ENCODE measurements around the gene TRPM2. TPM values are rescaled to one million over a fixed set of nuclear protein-coding genes. Genes with fewer than 3 reads are reported as not detected.

Gene TRPM2
- total and polyA plus RNA-seq, 2 of the 8 experiments (the other 6 are each of a cell fraction or from before 2014, with no cell fraction given): 0.27 to 0.28 TPM

DNA sequence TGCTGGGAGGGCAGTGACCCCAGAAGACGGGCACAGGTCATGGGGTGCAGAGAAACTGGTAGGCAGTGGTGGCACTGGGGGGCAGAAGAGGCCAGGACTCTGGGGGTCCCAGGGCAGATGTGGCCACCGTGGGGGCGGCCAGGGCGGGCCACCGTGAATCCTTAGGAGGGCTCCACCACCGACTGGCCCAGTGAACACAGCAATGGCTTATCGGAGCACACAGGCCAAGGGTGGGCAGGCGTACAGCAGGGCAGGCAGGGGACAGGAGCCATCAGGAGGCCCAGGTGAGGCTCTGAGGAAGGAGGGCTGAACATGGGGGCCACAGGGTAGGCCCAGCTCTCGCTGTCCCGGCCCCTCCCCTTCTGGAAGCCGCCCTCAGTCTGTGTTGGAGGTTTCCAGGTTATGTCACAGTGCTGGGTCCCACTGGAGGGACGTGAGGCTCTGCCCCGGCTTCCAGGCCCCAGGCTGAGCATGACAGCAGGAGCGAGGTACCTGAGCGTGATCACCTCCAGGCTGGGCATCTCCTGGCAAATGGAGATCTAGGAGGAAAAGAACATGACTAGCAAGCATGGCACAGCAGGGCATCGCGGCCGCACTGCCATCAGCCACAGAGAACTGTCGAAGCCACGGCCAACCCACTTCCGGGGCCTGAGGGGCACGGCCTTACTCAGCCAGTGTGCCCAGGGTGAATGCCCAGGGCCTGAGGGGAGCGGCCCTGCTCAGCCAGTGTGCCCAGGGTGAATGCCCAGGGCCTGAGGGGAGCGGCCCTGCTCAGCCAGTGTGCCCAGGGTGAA, 18.0 kb upstream of the TRPM2 start:
- FAIRE-seq (no peak), DNase-seq (ENCODE audit: low read depth in 1 of 2, low spot score in 2 of 2) (no peak)
- H3K9ac ChIP-seq (replicated peaks in 1 of 4; ENCODE audit: extremely low read depth in 1 of 4, low read depth in 3 of 4, low read length in 3 of 4): no peak overlapping the region
- no peak overlapping the region for H3K56ac ChIP-seq (replicated peaks; ENCODE audit: insufficient read length, low read depth, low read length)
- peaks cover 6% of the 10 kb centered on the region; the same call in 1 of the 2 replicates for H3K23me2 ChIP-seq (ENCODE audit: low read depth, low read length)
- WGBS, 2 experiments (ENCODE audit: extremely low coverage in 1 of 2, insufficient coverage in 1 of 2, insufficient read length in 1 of 2, insufficient replicate concordance in 2 of 2, low coverage in 1 of 2, low lambda C conversion rate in 2 of 2, missing lambda C conversion rate in 1 of 2): 85% methylated on average over 21 of the region's 24 CpGs; no CpG with 5 or more reads in 1 of the 2 experiments
- no peak overlapping the region for H2BK12ac ChIP-seq (ENCODE audit: low read depth, low read length)
- no peaks in the 10 kb centered on the region for H3K9me3 ChIP-seq (ENCODE audit: insufficient read depth in 2 of 2, low read depth in 1 of 2, low read length in 1 of 2)
- H3K27me3 ChIP-seq (replicated peaks in 1 of 4; ENCODE audit: control insufficient read depth in 3 of 4, extremely low read depth in 1 of 4, insufficient read depth in 3 of 4, low read length in 3 of 4): no peaks in the 10 kb centered on the region
- H2BK5ac ChIP-seq (ENCODE audit: low read depth, low read length): no peak overlapping the region
- H3K4me2 ChIP-seq (ENCODE audit: insufficient read depth in 1 of 2, low read depth in 2 of 2, low read length in 2 of 2): no peak overlapping the region
- no peak overlapping the region for H4K91ac ChIP-seq (replicated peaks; ENCODE audit: insufficient read length, low read length)
- H3K79me2 ChIP-seq (ENCODE audit: control insufficient read depth in 1 of 2, insufficient read depth in 2 of 2, low read length in 2 of 2): no peaks in the 10 kb centered on the region
- no peak overlapping the region for H3K23ac ChIP-seq (ENCODE audit: insufficient read length)
- no peaks in the 10 kb centered on the region for H3K79me1 ChIP-seq (ENCODE audit: low read depth, low read length)
- H2BK20ac ChIP-seq (ENCODE audit: low read length): no peak overlapping the region
- no peak overlapping the region for H2BK120ac ChIP-seq (replicated peaks; ENCODE audit: low read depth, low read length)
- H3K4me3 ChIP-seq (ENCODE audit: extremely low read depth in 1 of 4, insufficient read depth in 2 of 4, low read depth in 3 of 4, low read length in 4 of 4): no peak overlapping the region
- no peak overlapping the region for H2AFZ ChIP-seq (ENCODE audit: low read length)
- ChIA-PET CTCF (ENCODE audit: partially characterized antibody) (interaction anchor here (0.6 to 1.8 kb wide), 5 partner anchors 17 to 109 kb away, joined by 3 to 7 read pairs (median 3); no protein-coding TSS in a partner anchor), POLR2A (ENCODE audit: partially characterized antibody) (interaction anchor here (3.7 kb wide), 1 partner anchor 8 kb away, joined by 11 read pairs; no protein-coding TSS in a partner anchor)
- H3K4ac ChIP-seq (replicated peaks; ENCODE audit: insufficient read length, low read depth, low read length): no peak overlapping the region
- peaks cover 0 to 7% (median under 1%) of the 10 kb centered on the region in 4 experiments; a peak in 2 of 7 replicates for H3K4me1 ChIP-seq (replicated peaks in 1 of 4; ENCODE audit: control insufficient read depth in 3 of 4, insufficient read depth in 4 of 4, low read length in 3 of 4)
- peaks cover 0 to 4% (median 0%) of the 10 kb centered on the region in 4 experiments; a peak in 1 of 8 replicates for H3K36me3 ChIP-seq (ENCODE audit: control insufficient read depth in 2 of 4, insufficient read depth in 4 of 4, low read length in 3 of 4)
- no peak overlapping the region for H2AK5ac ChIP-seq (ENCODE audit: low read depth, low read length)
- H4K5ac ChIP-seq (ENCODE audit: insufficient read length, low read depth, low read length): no peak overlapping the region
- H3K27ac ChIP-seq (ENCODE audit: low read depth, low read length): no peak overlapping the region
- H2BK15ac ChIP-seq (ENCODE audit: low read length): no peak overlapping the region
- H3K18ac ChIP-seq (ENCODE audit: extremely low read depth, low read length): no peak overlapping the region
- H4K8ac ChIP-seq (ENCODE audit: extremely low read depth, insufficient read depth, low read length): no peak overlapping the region
- H3K14ac ChIP-seq (ENCODE audit: insufficient read length): no peak overlapping the region
- peaks cover 0 to 3% of the 10 kb centered on the region in 2 experiments for H4K20me1 ChIP-seq (replicated peaks in 1 of 2; ENCODE audit: control insufficient read depth in 1 of 2, insufficient read depth in 2 of 2, low read length in 2 of 2)
- TF ChIP-seq POLR2AphosphoS5 (IDR thresholded peaks at IDR 0.05; ENCODE audit: low read depth, low read length): no peak
- TF ChIP-seq BACH1 (IDR thresholded peaks at IDR 0.05; ENCODE audit: low read length): no peak
- TF ChIP-seq TCF12 (IDR thresholded peaks at IDR 0.05; ENCODE audit: low read depth, low read length): no peak
- TF ChIP-seq TBP (IDR thresholded peaks at IDR 0.05; ENCODE audit: low read depth, low read length): no peak
- TF ChIP-seq FOSL1 (IDR thresholded peaks at IDR 0.05; ENCODE audit: insufficient read depth, low read depth, low read length): no peak
- no peak for TF ChIP-seq SIN3A (conservative IDR thresholded peaks at IDR 0.05 in 1 of 2, IDR thresholded peaks at IDR 0.05 in 1 of 2; ENCODE audit: low read depth in 1 of 2, low read length in 2 of 2)
- no peak for TF ChIP-seq EGR1 (IDR thresholded peaks at IDR 0.05; ENCODE audit: borderline replicate concordance, low read depth, low read length)
- TF ChIP-seq CHD2 (IDR thresholded peaks at IDR 0.05; ENCODE audit: low read length): no peak
- no peak for TF ChIP-seq GABPA (IDR thresholded peaks at IDR 0.05; ENCODE audit: borderline replicate concordance, insufficient read depth, low read length)
- no peak for TF ChIP-seq POLR2A (IDR thresholded peaks at IDR 0.05; ENCODE audit: control extremely low read depth in 1 of 2, low read depth in 2 of 2, low read length in 2 of 2)
- TF ChIP-seq ZNF274 (IDR thresholded peaks at IDR 0.05; ENCODE audit: borderline replicate concordance, extremely low read depth, low read length): no peak
- no peak for TF ChIP-seq SRF (IDR thresholded peaks at IDR 0.05; ENCODE audit: low read depth, low read length)
- no peak for TF ChIP-seq RFX5 (IDR thresholded peaks at IDR 0.05; ENCODE audit: borderline replicate concordance, low read depth, low read length)
- no peak for TF ChIP-seq YY1 (IDR thresholded peaks at IDR 0.05; ENCODE audit: low read depth, low read length)

All from H1 (cell line).